Left renal pelvis (tissue), 4 donors: ENCODE data around the gene CEP85L. TPM values are rescaled to one million over a fixed set of nuclear protein-coding genes. Genes with fewer than 3 reads are reported as not detected.

ENCODE experiments used
- DNase-seq, 4 donors: peaks; one replicate each; pipeline ENCODE4 v3.0.0-alpha.2; 2013; ENCODE audit warnings: low read depth in 4 of 4, low spot score in 3 of 4
- polyA plus RNA-seq, 4 donors: library from polyadenylated mRNA; unstranded; fragments of 120-200 nt; gene quantifications; one replicate each; pipeline ENCODE4 v1.2.1, GENCODE V29; 2013; ENCODE audit not compliant: insufficient read length in 4 of 4

Gene CEP85L
- polyA plus RNA-seq, 4 donors: 6.7 to 12.5 (median 8.9) TPM

DNA sequence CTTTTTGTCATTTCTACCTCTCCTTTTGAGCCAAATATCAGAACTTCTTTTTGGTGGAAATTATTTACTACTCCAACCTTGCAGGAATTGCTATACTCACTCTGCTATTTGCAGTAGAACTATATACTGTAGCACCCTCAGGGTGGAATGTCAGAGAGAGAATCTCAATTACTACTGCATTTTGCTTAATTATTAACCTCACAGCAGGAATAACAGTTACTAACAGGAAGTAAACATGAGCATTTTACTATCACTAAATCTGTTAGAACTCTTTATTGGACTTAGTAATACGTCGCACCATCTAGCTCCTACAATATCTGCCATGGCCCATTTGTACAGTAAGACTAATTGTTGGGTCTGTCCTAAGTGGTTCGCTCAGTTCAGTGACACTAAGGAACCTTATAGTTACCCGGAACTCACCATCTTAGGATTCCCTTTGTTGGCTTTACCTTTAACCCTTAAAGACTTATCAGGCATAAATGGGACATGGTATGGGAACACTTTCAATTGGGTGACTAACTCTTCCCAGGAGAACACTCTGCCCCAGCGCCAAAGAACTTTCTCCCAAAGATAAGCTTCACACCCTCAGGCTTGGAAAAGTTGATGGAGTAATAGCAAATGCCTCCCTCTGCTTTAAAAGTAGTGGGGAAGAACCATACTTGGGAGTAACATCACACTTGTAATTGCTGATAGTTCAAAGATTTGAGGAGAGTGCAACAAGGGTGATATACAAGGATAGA, 64.5 kb downstream of the CEP85L start:
- no peak for DNase-seq

DNA sequence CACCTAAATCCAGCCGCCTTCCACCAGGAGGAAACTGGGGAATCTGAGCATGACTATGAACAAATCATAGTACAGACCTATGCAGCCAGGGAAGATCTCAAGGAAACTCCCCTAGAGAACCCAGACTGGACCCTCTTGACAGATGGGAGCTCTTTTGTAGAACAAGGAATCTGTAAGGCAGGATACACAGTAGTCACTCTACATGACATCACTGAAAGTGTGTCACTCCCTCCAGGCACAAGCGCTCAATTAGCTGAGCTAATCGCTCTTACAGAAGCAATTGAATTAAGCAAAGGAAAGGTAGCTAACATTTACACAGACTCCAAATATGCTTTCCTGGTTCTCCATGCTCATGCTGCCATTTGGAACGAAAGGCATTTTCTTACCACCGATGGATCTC, 66.5 kb downstream of the CEP85L start:
- no peak for DNase-seq

DNA sequence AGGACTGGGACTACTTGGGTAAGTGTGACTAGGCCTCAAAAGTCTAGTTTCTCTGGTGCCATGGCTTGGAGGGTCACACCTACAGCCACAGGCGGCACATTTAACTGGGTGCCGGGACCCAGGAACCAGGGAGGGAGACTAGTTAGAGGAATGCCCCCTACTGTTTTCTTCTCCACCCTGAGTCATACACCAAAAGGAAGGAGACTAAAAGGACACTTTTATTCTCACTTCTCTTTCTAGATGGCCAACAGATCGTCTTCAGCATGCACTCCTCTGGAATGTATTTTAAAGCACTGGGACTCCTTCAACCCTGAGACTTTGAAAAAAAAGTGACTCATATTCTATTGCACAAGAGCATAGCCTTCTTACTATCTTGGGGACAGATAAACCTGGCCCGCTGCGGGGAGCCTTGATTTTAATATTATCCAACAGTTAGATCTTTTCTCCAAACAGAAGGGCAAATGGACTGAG, 69.9 kb downstream of the CEP85L start:
- no peak for DNase-seq

DNA sequence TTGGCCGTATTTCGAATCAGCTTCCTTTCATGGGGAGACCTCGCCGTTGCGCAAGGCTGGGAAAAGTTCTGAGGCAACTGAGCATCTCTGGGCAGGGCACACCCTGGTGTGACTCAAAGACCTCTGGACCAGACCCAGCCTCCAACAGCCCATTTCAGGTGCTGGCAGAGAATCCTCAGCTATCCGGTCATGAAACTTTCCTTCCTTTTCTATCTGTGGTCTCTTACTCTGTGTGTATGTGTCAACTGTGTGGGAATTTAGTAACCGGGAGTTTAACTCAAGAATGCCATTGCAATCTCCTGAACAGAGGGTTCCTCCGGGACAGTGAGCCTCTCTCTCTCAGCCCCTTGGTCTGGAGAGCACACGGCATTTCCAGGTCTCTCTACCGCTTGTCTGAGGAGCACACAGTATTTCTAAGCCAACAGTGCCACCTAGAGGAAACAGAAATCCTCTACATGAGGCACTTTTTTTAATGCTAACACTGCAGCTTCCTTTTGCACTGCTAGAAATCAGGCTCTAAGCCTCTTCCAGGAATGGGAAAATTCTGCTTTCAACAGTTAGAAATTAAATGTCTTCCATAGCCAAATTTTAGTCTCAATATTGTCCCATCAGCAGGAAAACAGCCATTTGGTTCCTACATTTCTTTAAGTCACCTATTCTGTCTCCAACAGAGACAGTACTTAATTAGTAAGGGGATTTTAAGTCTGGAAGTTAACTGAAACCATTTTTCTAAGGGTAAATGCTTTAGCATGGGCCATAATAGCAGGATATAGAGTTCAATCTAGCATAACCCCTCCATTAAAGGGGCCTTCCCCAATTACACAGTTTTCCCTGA, 70.6 kb downstream of the CEP85L start:
- peak; percentile 27 to 64 (median 46) for DNase-seq

DNA sequence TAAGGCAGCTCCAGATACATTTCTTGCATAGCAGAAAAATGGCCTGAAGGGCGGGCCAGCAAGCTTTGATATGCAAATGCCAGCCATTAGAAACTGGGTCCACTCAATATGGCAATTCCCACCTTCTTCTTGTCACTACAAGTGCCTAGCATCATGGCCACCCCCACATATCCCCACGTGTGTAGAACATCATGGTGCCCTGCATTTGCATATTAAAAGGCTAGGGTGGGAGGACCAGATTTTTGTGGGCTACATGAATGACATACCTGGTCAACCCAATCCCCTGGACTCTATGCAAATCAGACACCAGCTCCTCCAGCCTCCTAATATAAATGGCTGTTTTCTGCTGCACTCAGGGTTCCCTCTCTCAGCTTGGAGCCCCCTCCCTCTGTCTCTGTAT, 71.6 kb downstream of the CEP85L start:
- no peak for DNase-seq

DNA sequence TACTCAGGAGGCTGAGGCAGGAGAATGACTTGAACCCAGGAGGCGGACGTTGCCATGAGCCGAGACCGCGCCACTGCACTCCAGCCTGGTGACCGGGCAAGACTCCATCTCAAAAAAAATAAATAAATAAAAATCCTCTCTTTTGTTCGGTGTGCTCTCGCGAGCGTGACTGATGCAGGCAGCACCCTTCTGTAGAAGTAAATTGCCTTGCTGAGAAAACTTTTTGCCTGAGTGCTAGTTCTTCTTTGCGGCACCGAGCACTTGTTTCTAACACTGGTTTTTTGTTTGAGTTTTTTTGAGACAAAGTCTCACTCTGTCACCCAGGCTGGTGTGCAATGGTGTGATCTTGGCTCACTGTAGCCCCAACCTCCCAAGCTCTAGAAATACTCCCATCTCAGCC, 72.8 kb downstream of the CEP85L start:
- no peak for DNase-seq

DNA sequence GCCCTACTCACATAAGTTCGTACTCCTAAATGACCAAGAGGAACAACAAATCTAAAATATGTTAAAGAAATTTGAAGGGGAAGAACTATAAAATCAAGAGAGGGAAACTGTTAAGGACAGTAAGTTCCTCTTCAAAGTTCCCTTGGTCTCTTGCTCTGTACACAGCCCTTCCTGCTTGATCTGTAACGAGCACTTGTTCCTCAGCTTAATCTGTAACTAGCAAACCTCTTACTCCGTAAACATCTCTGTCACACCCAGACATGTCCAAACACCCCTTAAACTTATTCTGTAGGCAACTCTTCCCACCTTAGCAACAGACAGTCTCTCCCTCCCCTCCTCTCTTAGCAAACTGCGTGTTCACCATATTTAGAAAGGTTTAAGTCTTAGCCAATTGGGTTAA, 73.4 kb downstream of the CEP85L start:
- DNase-seq: no peak

DNA sequence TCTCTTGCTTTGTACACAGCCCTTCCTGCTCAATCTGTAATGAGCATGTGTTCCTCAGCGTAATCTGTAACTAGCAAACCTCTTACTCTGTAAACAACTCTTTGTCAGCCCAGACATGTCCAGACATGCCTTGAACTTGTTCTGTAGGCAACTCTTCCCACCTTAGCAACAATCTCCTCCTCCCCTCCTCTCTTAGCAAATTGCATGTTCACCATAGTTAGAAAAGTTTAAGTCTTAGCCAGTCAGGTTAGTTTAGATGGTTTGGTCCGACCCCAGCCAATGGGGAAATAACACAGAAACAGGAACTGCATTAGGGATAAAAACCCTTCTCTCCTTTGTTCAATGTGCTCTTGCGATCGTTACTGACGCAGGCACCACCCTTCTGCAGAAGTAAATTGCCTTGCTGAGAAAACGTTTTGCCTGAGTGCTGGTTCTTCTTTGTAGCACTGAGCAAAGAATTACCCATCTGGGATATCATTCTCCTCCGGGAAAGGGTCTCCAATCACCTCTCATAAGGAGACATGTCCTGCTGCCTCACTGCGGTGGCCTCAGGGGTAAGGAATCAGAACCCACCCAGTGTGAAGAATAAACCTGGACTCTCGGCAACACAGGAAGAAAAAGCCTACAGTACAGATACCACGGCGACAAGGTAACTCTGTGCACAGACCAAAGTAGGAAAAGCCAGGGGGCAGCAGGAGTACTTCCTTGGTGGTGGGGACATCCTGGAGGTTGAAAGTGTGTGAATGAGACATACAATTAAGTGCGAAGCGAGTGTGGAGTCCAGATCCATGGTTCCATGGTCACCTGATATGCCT, 77.1 kb downstream of the CEP85L start:
- no peak for DNase-seq

DNA sequence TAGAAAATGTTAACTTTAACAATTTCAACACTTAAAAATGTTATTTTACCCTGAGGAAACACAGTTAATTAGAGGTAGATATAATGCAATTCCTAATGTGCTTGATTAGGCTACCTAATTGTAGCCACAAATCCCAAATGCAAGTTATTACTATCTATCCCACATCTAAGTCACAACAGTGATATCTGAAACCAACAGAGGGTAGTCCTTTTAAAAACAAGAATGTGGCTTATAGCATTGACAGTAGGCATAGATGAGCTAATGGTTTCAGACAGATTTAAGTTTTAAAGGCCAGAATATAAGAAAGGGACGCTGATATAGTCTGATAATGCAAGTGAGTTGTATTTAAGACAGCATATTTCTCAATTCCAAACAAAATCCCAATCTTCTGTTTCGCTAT, 80.3 kb downstream of the CEP85L start:
- DNase-seq: no peak

DNA sequence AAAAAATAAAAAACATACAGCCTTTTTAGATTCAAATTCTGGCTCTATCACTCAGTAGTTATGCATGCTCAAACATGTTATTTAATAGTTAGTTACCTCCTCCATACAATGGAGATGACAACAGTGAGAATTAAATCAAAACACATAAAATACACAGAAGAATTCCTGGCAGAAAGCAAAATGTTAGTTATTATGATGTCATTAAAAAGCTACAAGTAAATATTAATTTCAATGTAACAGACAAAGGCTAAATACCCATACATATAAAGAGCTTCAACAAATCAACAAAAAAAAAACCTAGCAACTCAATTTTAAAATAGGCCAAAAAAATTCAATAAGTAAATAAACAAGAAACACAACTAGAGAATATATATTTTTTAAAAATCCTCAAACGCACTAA, 81.9 kb downstream of the CEP85L start:
- no peak for DNase-seq

DNA sequence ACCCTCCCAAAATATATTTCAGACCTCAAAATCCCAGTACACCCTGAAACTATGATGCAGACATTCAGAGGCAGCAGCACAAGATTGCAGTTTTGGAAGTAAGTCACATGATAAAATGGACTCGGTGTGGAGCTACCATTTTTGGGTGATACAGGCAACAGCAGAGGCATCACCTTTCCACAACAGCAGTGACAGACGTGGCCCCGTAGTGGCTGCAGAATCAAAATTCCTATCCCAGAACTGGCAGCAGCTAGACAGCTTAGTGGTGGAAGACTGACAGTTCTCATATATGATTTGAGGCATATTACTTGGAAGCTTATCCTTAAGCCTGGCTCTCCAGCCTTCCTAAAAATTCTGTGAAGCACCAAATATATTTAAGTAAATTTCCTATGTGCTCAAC, 83.4 kb downstream of the CEP85L start:
- DNase-seq: no peak

DNA sequence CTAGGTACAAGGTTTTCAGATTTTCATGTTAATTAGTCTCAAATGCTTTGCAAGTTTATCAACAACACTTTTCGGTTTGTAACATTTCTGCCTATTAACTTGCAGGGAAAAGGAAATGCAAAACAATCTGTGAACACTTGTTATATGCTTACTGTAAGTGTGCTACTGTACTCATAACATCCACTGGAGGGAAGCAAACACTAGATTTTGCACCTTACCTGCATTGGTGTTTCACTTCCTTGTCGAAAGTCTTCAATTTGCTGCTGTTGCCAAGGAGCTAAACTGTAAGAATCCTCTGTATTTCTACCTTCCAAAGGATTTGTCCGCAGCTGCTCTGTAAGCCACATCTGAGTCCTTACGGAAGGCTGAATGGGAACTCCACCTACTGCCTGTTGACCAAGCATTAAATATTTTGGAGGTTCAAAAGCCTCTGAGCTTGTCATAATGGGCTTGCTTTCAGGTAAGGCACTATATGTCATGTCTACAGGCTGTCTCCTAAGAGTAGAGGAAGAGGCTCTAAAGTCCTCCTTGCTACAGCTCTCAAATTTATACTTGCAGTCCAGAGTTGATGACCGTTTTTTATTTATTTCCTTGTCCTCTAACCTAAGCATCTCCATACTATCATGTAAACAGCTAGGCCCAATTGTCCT, 86.0 kb downstream of the CEP85L start:
- DNase-seq: peak in 1 of 4 donors; percentile 39

DNA sequence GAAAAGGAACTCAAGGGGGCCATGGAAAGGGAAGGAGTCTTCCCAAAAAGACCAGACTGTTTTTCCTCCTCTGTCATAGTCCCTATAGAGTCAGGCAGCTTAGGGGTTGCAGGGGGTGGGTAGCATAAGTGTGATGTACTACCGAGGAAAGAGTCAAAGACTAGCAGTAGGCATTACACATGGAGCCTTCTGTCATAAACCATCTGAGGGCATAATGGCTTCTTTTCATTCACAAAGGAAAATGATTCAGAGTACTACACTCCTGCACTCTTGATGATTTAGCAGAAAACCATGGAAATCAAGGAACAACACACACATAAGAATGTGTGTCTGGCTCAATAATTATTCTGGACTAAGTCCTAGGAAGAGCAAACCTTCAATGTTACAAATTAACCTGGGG, 88.4 kb downstream of the CEP85L start:
- no peak for DNase-seq

DNA sequence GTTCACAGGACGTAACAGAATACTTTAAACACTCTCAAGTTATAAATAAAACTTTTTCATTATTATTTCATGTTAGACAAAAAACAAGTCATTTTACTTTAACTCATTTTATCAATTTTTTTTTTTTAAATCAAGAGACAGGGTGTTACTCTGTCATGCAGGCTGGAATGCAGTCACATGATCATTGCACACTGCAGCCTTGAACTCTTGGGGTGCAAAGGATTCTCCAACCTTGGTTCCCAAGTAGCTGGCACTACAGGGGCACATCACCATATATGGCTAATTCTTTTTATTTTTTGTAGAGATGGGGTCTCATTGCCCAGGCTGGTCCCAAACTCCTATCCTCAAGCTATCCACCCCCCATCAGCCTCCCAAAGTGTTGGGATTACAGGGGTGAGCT, 89.1 kb downstream of the CEP85L start:
- DNase-seq: no peak

DNA sequence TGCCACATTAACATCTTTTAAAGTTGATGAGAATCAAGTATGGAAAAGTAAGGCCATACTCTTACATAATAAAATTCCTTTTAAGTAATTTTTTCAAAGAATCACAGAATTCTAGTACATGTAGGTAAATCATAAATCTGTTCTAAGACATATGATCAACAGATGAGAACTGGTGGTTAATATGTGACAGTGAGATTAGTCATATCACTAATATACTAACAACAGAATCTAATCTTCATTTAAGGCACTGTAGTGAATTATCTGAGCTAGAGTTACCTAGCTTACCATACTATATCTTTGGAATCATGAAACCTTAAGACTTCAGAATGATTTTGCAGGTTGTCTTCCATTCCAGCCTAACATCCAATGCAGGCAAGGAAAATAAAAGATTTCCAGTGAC, 91.7 kb downstream of the CEP85L start:
- DNase-seq: no peak

DNA sequence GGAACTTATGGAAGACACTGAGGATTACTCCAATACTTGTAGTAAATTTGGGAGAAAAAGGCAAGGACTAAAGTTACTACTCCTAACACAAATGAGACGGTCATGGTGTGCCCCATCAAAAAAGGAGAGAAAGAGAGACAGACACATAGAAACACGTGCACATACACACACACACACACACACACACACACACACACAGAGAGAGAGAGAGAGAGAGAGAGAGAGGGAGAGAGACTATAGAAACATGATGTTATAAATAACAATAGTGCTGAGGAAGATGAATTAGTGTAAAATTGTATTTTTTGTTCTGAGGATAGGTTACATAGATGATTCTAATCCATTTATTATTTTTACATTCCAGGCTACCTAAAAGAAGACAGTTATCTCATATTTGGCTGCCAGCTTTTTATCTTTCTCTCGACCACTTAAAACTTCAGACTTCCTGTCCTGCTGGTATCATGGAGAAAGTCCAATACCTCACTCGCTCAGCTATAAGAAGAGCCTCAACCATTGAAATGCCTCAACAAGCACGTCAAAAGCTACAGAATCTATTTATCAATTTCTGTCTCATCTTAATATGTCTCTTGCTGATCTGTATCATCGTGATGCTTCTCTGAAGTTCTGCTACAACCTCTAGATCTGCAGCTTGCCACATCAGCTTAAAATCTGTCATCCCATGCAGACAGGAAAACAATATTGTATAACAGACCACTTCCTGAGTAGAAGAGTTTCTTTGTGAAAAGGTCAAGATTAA, 92.8 kb downstream of the CEP85L start:
- DNase-seq: no peak

DNA sequence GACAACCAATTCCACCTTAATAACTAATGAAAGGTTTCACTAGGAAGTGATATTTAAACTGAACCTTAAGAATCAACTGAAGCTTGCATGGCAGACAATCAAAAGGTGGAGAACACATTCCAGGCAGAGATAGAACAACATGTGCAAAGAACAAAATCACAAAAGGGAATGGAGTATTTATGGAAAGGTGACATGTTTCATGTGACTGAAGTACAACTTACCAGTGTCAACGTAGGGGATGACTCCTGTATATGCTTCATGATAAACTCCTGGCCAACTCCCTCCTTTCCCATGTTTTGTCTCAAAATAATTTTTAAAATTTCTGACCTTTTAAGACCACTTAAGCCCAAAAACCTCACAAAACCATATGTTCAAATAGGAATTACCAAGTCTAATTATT, 96.7 kb downstream of the CEP85L start:
- no peak for DNase-seq

DNA sequence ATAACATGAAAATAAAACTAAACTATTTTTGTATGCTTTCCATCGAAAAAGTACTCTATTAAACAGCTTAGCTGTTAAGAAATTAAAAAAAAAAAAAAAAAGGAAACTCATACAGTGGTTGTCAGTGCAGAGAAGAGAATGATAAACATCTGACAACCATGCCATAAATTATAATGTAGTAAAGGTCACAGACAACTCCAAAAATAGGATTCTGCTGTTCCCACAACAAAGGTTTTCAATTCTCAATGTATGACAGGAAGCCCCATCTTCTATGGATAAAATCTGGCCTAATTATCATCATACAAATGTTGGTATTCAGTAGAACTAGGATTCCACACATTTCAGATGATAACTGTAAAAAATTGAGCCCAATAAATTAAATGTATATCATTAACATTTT, 98.3 kb downstream of the CEP85L start:
- no peak for DNase-seq

DNA sequence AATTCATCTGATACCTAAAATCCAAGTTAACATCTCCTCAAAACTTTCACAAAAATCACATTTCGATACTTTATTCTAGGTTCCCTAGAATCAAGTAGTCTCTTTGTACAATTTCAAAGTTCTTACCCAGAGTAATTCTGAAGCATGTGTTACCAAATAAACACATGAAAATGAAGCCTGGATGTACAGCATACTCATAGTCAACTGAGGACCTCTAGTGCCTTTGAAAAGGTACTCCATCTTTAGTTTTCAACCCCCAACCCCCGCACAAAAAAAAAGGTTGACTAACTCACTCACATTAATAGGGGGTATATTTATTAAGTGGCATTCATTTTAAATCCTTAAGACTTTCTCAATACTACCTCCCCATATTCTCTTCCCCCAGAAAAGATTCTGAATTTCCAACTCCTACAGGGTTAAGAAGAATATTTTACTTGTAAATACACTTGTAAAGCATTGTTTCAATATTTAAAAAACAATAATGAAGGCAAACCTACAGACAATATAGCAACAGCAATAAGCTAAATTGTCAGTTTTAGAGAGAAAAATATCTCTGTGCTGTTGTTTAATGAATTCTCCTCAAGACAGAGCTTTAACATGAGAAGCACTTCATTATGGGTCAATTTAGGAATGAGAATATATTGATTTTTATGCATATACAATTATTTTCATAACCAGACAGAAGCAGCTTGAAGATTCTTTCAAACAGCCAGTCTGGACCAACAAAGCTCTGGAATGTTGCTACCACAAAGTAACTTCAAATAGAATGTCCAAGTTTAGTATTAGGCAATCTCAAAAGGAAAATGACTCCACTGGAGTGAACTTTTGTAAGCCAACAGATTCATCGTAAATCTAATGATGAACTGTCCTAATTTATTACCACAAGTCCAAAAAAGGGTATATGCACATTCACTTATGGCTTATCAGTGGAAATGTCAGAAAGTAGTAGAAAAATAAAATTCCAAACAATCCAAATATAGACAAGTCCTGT, 100.0 kb downstream of the CEP85L start:
- peak in 1 of 4 donors; percentile 11 for DNase-seq
